Measurements from ENCODE around the gene SCARB1. TPM values are rescaled to one million over a fixed set of nuclear protein-coding genes. Genes with fewer than 3 reads are reported as not detected.

The SCARB1 gene
- total RNA-seq, 1 donor from 2014 or later: 5.2 TPM

GRCh38 chr12:124736115-124737039 is 127.3 kb downstream of the SCARB1 start:
- no peaks in the 10 kb centered on the region for H3K27me3 ChIP-seq (ENCODE audit: control insufficient read depth in 3 of 3, insufficient read depth in 3 of 3, low read length in 3 of 3)
- no peaks in the 10 kb centered on the region for H3K36me3 ChIP-seq (ENCODE audit: control insufficient read depth in 3 of 3, insufficient read depth in 3 of 3, low read length in 3 of 3)
- no peak overlapping the region for H3K27ac ChIP-seq (ENCODE audit: low read depth, low read length)
- H3K9ac ChIP-seq (ENCODE audit: low read depth in 1 of 3, low read length in 3 of 3): peak overlapping the region in 1 of 3 donors; percentile 25
- peaks cover 7 to 31% (median 28%) of the 10 kb centered on the region in 3 donors for H3K4me1 ChIP-seq (ENCODE audit: control insufficient read depth in 3 of 3, insufficient read depth in 3 of 3, low read length in 3 of 3)
- H3K9me3 ChIP-seq (ENCODE audit: control insufficient read depth in 3 of 3, low read length in 3 of 3): peaks cover 0 to 2% (median 2%) of the 10 kb centered on the region in 3 donors
- no peak overlapping the region for H3K4me3 ChIP-seq (ENCODE audit: low read length in 3 of 3)

- Histone ChIP-seq H3K9ac (ENCODE audit: low read depth in 1 of 3, low read length in 3 of 3) (no peak overlapping the region), H3K9me3 (ENCODE audit: control insufficient read depth in 3 of 3, low read length in 3 of 3) (peaks cover 0 to 2% (median 2%) of the 10 kb centered on the region in 3 donors), H3K27me3 (ENCODE audit: control insufficient read depth in 3 of 3, insufficient read depth in 3 of 3, low read length in 3 of 3) (no peaks in the 10 kb centered on the region), H3K4me3 (ENCODE audit: low read length in 3 of 3) (no peak overlapping the region), H3K36me3 (ENCODE audit: control insufficient read depth in 3 of 3, insufficient read depth in 3 of 3, low read length in 3 of 3) (no peaks in the 10 kb centered on the region), H3K4me1 (ENCODE audit: control insufficient read depth in 3 of 3, insufficient read depth in 3 of 3, low read length in 3 of 3) (peaks cover 7 to 24% (median 19%) of the 10 kb centered on the region in 3 donors), H3K27ac (ENCODE audit: low read depth, low read length) (peak overlapping the region; percentile 44)
Observed at GRCh38 chr12:124734224-124734788, 129.4 kb downstream of the SCARB1 start.

- no peak overlapping the region for H3K27ac ChIP-seq (ENCODE audit: low read depth, low read length)
- H3K27me3 ChIP-seq (ENCODE audit: control insufficient read depth in 3 of 3, insufficient read depth in 3 of 3, low read length in 3 of 3): no peaks in the 10 kb centered on the region
- no peak overlapping the region for H3K4me3 ChIP-seq (ENCODE audit: low read length in 3 of 3)
- no peaks in the 10 kb centered on the region for H3K36me3 ChIP-seq (ENCODE audit: control insufficient read depth in 3 of 3, insufficient read depth in 3 of 3, low read length in 3 of 3)
- H3K9me3 ChIP-seq (ENCODE audit: control insufficient read depth in 3 of 3, low read length in 3 of 3): peaks cover 0 to 2% (median 2%) of the 10 kb centered on the region in 3 donors
- H3K9ac ChIP-seq (ENCODE audit: low read depth in 1 of 3, low read length in 3 of 3): peak overlapping the region in 1 of 3 donors; percentile 16
- peaks cover 7 to 22% (median 15%) of the 10 kb centered on the region in 3 donors for H3K4me1 ChIP-seq (ENCODE audit: control insufficient read depth in 3 of 3, insufficient read depth in 3 of 3, low read length in 3 of 3)
Observed at GRCh38 chr12:124733086-124733485, 130.6 kb downstream of the SCARB1 start.

DNA sequence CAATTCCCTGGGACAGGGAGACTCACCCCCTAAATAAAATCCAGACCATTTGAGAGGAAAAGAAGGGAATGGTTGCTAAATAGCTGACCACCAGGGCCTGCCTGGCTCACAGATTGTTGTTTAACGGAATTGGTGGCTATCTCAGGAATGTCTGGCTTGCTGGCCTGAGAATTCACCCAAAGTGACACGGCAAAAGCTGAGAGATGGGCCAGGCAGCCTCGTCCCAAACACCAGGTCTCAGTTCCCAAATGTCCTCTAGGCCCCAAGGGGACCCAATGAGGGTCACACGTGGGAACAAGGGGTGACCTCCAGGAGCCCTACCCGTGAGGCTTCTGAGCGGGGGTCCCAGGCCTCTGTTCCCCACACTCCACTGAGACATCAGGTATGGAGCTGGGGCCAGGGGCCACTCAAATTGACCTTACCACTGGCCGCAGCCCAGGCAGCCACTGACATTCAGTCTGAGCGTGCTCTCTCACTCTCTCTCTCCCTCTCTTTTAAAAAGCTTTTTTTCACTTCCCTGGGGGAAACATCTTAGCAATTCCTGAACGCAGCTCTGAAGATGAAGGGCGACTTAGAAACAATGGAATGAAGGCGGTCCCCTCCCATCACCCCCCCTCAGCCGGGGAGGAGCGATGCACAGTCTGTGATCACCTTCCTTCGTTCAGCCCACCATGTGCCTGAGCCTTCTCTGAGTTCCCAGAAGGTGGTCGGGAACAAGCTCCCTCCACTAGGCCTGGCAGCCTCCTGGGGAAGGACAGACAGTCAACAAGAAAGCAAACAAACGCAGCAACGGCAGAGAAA is 131.2 kb downstream of the SCARB1 start:
- H3K9me3 ChIP-seq (ENCODE audit: control insufficient read depth in 3 of 3, low read length in 3 of 3): peaks cover 0 to 2% (median 2%) of the 10 kb centered on the region in 3 donors
- H3K9ac ChIP-seq (ENCODE audit: low read depth in 1 of 3, low read length in 3 of 3): peak overlapping the region in 1 of 3 donors; percentile 50
- peak overlapping the region; percentile 7 for H3K27ac ChIP-seq (ENCODE audit: low read depth, low read length)
- no peaks in the 10 kb centered on the region for H3K36me3 ChIP-seq (ENCODE audit: control insufficient read depth in 3 of 3, insufficient read depth in 3 of 3, low read length in 3 of 3)
- H3K4me1 ChIP-seq (ENCODE audit: control insufficient read depth in 3 of 3, insufficient read depth in 3 of 3, low read length in 3 of 3): peaks cover 7 to 17% (median 16%) of the 10 kb centered on the region in 3 donors
- no peaks in the 10 kb centered on the region for H3K27me3 ChIP-seq (ENCODE audit: control insufficient read depth in 3 of 3, insufficient read depth in 3 of 3, low read length in 3 of 3)
- no peak overlapping the region for H3K4me3 ChIP-seq (ENCODE audit: low read length in 3 of 3)

DNA sequence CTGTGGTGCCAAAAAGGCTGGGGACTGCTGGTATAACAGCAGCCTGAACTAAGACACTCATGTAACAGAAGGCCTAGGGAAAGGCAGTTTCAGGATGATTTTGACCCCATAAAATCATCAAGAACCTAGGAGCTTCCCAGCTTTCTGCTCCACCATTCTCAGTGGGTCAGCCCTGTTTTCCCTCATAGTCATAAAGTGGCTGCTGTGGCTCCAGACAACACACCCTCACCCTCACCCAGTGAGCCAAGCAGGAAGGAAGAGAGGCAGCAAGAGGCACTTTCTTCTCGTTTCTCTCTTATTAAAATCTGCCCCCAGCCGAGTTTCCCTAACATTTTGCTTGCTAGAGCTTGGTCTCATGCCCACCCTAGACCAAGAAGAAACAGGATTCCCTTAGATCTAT is 131.8 kb downstream of the SCARB1 start:
- H3K27ac ChIP-seq (ENCODE audit: low read depth, low read length): no peak overlapping the region
- no peaks in the 10 kb centered on the region for H3K27me3 ChIP-seq (ENCODE audit: control insufficient read depth in 3 of 3, insufficient read depth in 3 of 3, low read length in 3 of 3)
- H3K9me3 ChIP-seq (ENCODE audit: control insufficient read depth in 3 of 3, low read length in 3 of 3): peaks cover 0 to 2% (median 2%) of the 10 kb centered on the region in 3 donors
- H3K4me3 ChIP-seq (ENCODE audit: low read length in 3 of 3): no peak overlapping the region
- H3K9ac ChIP-seq (ENCODE audit: low read depth in 1 of 3, low read length in 3 of 3): no peak overlapping the region
- no peaks in the 10 kb centered on the region for H3K36me3 ChIP-seq (ENCODE audit: control insufficient read depth in 3 of 3, insufficient read depth in 3 of 3, low read length in 3 of 3)
- H3K4me1 ChIP-seq (ENCODE audit: control insufficient read depth in 3 of 3, insufficient read depth in 3 of 3, low read length in 3 of 3): peaks cover 12 to 22% (median 16%) of the 10 kb centered on the region in 3 donors

DNA sequence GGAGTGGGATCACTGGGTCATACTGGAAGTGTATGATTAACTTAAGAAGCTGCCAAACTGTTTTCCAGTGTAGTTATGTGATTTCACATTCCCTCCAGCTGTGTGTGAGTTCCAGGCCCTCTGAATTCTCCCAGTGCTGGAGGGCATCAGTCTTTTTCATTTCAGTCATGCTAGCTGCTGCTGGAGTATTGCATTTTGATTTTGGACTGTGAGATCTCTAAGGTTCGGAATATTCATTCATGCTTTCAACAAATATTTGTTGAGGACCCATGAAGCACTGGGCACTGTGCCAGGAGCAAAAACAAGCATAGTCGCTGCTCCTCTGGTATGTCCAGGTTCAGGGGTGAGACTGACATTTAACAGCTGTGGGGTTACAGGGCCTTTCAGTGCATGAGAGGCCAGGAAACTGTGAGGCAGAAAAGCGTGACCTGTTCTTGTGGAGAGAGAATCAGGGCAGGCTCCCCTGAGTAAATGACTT is 133.2 kb downstream of the SCARB1 start:
- Histone ChIP-seq H3K9me3 (ENCODE audit: control insufficient read depth in 3 of 3, low read length in 3 of 3) (peaks cover 0 to 2% (median 2%) of the 10 kb centered on the region in 3 donors), H3K4me3 (ENCODE audit: low read length in 3 of 3) (no peak overlapping the region), H3K27me3 (ENCODE audit: control insufficient read depth in 3 of 3, insufficient read depth in 3 of 3, low read length in 3 of 3) (no peaks in the 10 kb centered on the region), H3K9ac (ENCODE audit: low read depth in 1 of 3, low read length in 3 of 3) (no peak overlapping the region), H3K27ac (ENCODE audit: low read depth, low read length) (no peak overlapping the region), H3K4me1 (ENCODE audit: control insufficient read depth in 3 of 3, insufficient read depth in 3 of 3, low read length in 3 of 3) (peaks cover 12 to 31% (median 23%) of the 10 kb centered on the region in 3 donors), H3K36me3 (ENCODE audit: control insufficient read depth in 3 of 3, insufficient read depth in 3 of 3, low read length in 3 of 3) (no peaks in the 10 kb centered on the region)

DNA sequence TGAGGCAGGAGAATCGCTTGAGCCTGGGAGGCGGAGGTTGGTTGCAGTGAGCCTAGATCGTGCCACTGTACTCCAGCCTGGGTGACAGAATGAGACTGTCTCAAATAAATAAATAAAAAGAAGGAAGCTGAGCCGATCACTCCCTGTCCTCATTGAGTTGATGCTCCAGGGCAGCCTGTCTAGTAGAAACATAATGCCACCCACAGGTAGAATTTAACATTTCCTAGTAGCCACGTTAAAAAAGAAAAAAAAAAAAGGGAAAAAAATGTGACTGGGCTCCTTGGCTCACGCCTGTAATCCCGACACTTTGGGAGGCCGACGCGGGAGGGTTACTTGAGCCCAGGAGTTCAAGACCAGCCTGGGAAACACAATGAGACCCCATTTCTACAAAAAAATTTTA is 135.7 kb downstream of the SCARB1 start:
- no peaks in the 10 kb centered on the region for H3K36me3 ChIP-seq (ENCODE audit: control insufficient read depth in 3 of 3, insufficient read depth in 3 of 3, low read length in 3 of 3)
- no peaks in the 10 kb centered on the region for H3K27me3 ChIP-seq (ENCODE audit: control insufficient read depth in 3 of 3, insufficient read depth in 3 of 3, low read length in 3 of 3)
- peak overlapping the region; percentile 60 for H3K27ac ChIP-seq (ENCODE audit: low read depth, low read length)
- peaks cover 12 to 24% (median 21%) of the 10 kb centered on the region in 3 donors for H3K4me1 ChIP-seq (ENCODE audit: control insufficient read depth in 3 of 3, insufficient read depth in 3 of 3, low read length in 3 of 3)
- H3K9ac ChIP-seq (ENCODE audit: low read depth in 1 of 3, low read length in 3 of 3): no peak overlapping the region
- no peak overlapping the region for H3K4me3 ChIP-seq (ENCODE audit: low read length in 3 of 3)
- H3K9me3 ChIP-seq (ENCODE audit: control insufficient read depth in 3 of 3, low read length in 3 of 3): peaks cover 0 to 2% (median 2%) of the 10 kb centered on the region in 3 donors

DNA sequence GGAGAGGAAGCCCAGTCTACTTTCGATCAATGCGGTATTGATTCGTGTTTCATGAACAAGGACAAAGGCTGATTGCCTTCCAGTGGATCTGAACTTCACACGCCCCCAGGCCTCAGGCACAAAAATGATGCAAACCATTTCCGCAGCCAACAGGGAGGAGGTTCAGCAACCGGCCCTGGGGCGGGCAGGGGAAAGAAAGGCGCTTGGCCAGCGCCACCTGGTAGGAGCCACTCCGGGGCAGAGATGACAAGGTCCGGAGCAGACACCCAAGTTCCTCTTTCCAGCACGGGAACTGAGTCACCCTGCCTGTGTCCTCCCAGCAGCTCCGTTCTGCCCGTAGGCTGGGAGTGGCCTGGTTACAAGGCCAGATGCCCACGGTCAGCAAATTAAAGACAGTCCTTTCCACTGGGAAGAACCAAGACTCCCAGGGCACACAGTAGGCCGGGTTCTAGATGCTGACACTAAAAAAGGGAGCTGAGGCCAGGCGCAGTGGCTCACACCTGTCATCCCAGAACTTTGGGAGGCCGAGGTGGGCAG is 136.3 kb downstream of the SCARB1 start:
- H3K36me3 ChIP-seq (ENCODE audit: control insufficient read depth in 3 of 3, insufficient read depth in 3 of 3, low read length in 3 of 3): no peaks in the 10 kb centered on the region
- H3K4me1 ChIP-seq (ENCODE audit: control insufficient read depth in 3 of 3, insufficient read depth in 3 of 3, low read length in 3 of 3): peaks cover 12 to 18% (median 15%) of the 10 kb centered on the region in 3 donors
- peak overlapping the region; percentile 60 for H3K27ac ChIP-seq (ENCODE audit: low read depth, low read length)
- no peaks in the 10 kb centered on the region for H3K27me3 ChIP-seq (ENCODE audit: control insufficient read depth in 3 of 3, insufficient read depth in 3 of 3, low read length in 3 of 3)
- H3K9ac ChIP-seq (ENCODE audit: low read depth in 1 of 3, low read length in 3 of 3): peak overlapping the region in 2 of 3 donors; percentile 25 to 45
- H3K4me3 ChIP-seq (ENCODE audit: low read length in 3 of 3): no peak overlapping the region
- H3K9me3 ChIP-seq (ENCODE audit: control insufficient read depth in 3 of 3, low read length in 3 of 3): peaks cover 0 to 2% (median 2%) of the 10 kb centered on the region in 3 donors
